Right ventricle myocardium inferior (tissue), 1 donor: Measurements from ENCODE around the gene ABCC2. TPM values are rescaled to one million over a fixed set of nuclear protein-coding genes. Genes with fewer than 3 reads are reported as not detected.
"Not testable (repeated sequence)": the region's sequence is repeated elsewhere in the genome, so short reads cannot be mapped to it uniquely, and the experiment has no call there.

Experiments used
- ATAC-seq: fragments of 200-7000 bp; cut with Tn5 transposase; one replicate; pipeline ENCODE4 v1.9.1; 2020; ENCODE audit warnings: mild to moderate bottlenecking, moderate library complexity
- DNase-seq: peaks from one replicate; pipeline ENCODE4 v3.0.0; 2021; ENCODE audit errors: missing footprints
- intact Hi-C: fragments of 100-400 bp; cut with DNase I; formaldehyde crosslinking; loops from one replicate; pipeline ENCODE4 v1.11.0; 2022
- total RNA-seq: library from RNA; stranded (reverse); fragmentation: NEBNext Ultra II Directional; extraction: Animal tissue kit (Norgen Biotek cat#: 25700); gene quantifications from one replicate; pipeline ENCODE4 v1.2.1, GENCODE V29; 2021
- donor health status: DM: no; HTN: yes; CAD: no; lungs with severe emphysema.

ABCC2 gene
- total RNA-seq, 1 donor from 2014 or later: 0.05 TPM

- DNase-seq (no peak), ATAC-seq (peak; percentile 92)
- intact Hi-C loops: loop anchor here (1.0 kb wide), 2 partner anchors 164 to 200 kb away; no protein-coding TSS in a partner anchor
These were observed 63.5 kb downstream of the ABCC2 start for GRCh38 chr10:99845837-99846382.

GRCh38 chr10:99849057-99849456 lies 66.6 kb downstream of the ABCC2 start:
- intact Hi-C loops: no loop called here
- DNase-seq: no peak
- ATAC-seq: no peak

GRCh38 chr10:99849536-99849935 lies 67.1 kb downstream of the ABCC2 start:
- intact Hi-C loops: no loop called here
- ATAC-seq: no peak
- no peak for DNase-seq

GRCh38 chr10:99850021-99850766 lies 67.8 kb downstream of the ABCC2 start:
- ATAC-seq (no peak), DNase-seq (no peak)
- intact Hi-C loops: no loop called here

GRCh38 chr10:99850767-99851340 lies 68.4 kb downstream of the ABCC2 start:
- DNase-seq (no peak), ATAC-seq (no peak)
- intact Hi-C loops: no loop called here

GRCh38 chr10:99851825-99852224 lies 69.4 kb downstream of the ABCC2 start:
- no peak for ATAC-seq
- no peak for DNase-seq
- intact Hi-C loops: no loop called here

- no peak for DNase-seq
- ATAC-seq: no peak
- intact Hi-C loops: no loop called here
These were observed 70.2 kb downstream of the ABCC2 start for GRCh38 chr10:99852481-99853213.

GRCh38 chr10:99853655-99854054 lies 71.2 kb downstream of the ABCC2 start:
- intact Hi-C loops: loop anchor here (2.0 kb wide), 1 partner anchor 155 kb away; the partner anchor contains the start of gene DNMBP
- DNase-seq: no peak
- no peak for ATAC-seq

GRCh38 chr10:99854860-99855259 lies 72.4 kb downstream of the ABCC2 start:
- intact Hi-C loops: loop anchor here (2.0 kb wide), 1 partner anchor 154 kb away; the partner anchor contains the start of gene DNMBP
- ATAC-seq: no peak
- no peak for DNase-seq

- ATAC-seq (no peak), DNase-seq (no peak)
- intact Hi-C loops: loop anchor here (2.0 kb wide), 1 partner anchor 153 kb away; the partner anchor contains the start of gene DNMBP
These were observed 73.1 kb downstream of the ABCC2 start for GRCh38 chr10:99855479-99856071.

- intact Hi-C loops: no loop called here
- DNase-seq: no peak
- ATAC-seq: no peak
These were observed 76.4 kb downstream of the ABCC2 start for GRCh38 chr10:99858849-99859248.

- DNase-seq (no peak), ATAC-seq (no peak)
- intact Hi-C loops: no loop called here
These were observed 77.1 kb downstream of the ABCC2 start for GRCh38 chr10:99859585-99859984.

GRCh38 chr10:99860466-99860865 lies 78.0 kb downstream of the ABCC2 start:
- DNase-seq: no peak
- intact Hi-C loops: no loop called here
- no peak for ATAC-seq

- ATAC-seq, DNase-seq, intact Hi-C loops: not testable (repeated sequence)
These were observed 81.2 kb downstream of the ABCC2 start for GRCh38 chr10:99863535-99864240.

GRCh38 chr10:99867250-99867649 lies 84.8 kb downstream of the ABCC2 start:
- intact Hi-C loops, DNase-seq, ATAC-seq: not testable (repeated sequence)

- DNase-seq: no peak
- ATAC-seq: no peak
- intact Hi-C loops: no loop called here
These were observed 87.2 kb downstream of the ABCC2 start for GRCh38 chr10:99869581-99870122.

GRCh38 chr10:99870123-99870730 lies 87.8 kb downstream of the ABCC2 start:
- intact Hi-C loops: no loop called here
- ATAC-seq: no peak
- DNase-seq: no peak
